Anterior cingulate cortex (tissue), 58 donors: Measurements from ENCODE around the gene MED9.
"Not testable (repeated sequence)": the region's sequence is repeated elsewhere in the genome, so short reads cannot be mapped to it uniquely, and the experiment has no call there.

ENCODE experiments used
- DNase-seq, 58 donors: peaks; one replicate each; lab custom pipeline; 2025; lab: John Stamatoyannopoulos, UW

Gene MED9

DNA sequence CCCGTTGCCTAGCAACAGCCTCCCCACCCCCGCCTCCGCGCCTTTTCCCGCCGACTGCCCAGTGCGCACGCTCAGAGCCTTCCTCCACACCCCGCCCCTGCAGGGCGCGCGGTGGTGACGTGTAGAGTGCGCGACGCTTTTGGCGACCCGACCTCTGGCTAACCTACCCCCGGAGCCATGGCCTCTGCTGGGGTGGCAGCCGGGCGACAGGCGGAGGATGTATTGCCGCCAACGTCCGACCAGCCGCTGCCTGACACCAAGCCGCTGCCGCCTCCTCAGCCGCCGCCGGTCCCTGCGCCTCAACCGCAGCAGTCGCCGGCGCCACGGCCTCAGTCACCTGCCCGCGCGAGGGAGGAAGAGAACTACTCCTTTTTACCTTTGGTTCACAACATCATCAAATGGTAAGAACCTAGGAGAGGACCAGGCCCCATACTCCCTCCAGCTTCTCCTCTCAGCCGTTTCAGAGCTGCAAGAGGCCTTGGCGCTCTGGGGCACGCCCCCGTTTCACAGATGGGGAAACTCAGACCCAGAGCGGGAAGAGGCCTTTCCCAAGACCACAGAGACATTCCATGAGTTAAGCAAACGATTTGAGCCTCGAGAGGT, at the start of gene MED9:
MED9 (plus strand) TSS at position 136 of the 603 bp plus-strand sequence; CDS start at position 178, 42 bp downstream.
- DNase-seq, result peak in 57 of 58 donors; percentile 50 to 91 (median 86)

DNA sequence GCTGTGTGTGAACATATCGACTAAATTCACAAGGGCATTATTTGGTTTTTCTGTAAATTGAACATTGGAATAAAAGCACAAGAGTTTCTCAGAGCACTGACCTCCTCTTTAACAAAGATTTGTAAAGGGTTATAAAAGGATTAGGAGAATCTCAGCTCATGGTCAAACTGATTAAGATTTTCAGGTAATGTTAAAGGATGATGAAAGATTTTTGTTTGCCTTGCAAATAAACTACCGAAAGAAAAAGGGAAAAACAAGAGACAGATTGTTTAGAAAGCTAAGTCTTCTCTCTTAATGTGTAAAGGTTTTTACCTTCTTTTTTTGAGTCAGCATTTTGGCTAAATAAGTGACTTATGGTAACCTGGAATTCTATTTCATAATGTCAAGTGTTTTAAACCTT, 47.6 kb upstream of the MED9 start:
- no peak for DNase-seq

DNA sequence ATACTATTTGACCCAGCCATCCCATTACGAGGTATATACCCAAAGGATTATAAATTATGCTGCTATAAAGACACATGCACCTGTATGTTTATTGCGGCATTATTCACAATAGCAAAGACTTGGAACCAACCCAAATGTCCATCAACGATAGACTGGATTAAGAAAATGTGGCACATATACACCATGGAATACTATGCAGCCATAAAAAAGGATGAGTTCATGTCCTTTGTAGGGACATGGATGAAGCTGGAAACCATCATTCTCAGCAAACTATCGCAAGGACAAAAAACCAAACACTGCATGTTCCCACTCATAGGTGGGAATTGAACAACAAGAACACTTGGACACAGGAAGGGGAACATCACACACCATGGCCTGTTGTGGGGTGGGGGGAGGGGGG, 45.9 kb upstream of the MED9 start:
- not testable (repeated sequence) for DNase-seq

- DNase-seq, result no peak
Measured at GRCh38 chr17:17431605-17432004, 45.2 kb upstream of the MED9 start.

GRCh38 chr17:17433000-17433703, 43.6 kb upstream of the MED9 start:
- no peak for DNase-seq

DNA sequence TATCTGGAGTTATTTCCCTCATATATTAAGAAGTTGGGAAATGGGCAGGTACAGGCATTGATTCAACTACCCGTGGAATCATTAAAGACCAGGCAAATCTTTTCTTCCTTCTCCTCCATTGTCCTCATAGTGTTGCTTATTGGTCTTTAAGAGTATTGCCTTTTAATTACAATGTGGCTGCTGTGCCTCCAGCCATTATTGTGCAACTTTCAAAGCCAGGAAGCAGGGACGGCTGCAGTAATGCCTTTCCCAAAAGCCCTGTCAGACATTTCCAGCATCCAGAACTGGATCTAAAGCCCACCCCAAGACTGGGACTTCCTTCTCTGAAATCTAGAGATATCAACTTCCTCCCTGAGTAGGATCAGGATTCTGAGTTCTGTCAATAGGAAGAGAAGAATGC, 42.3 kb upstream of the MED9 start:
- DNase-seq, result no peak

- no peak for DNase-seq
Measured at GRCh38 chr17:17435323-17435722, 41.5 kb upstream of the MED9 start.

DNA sequence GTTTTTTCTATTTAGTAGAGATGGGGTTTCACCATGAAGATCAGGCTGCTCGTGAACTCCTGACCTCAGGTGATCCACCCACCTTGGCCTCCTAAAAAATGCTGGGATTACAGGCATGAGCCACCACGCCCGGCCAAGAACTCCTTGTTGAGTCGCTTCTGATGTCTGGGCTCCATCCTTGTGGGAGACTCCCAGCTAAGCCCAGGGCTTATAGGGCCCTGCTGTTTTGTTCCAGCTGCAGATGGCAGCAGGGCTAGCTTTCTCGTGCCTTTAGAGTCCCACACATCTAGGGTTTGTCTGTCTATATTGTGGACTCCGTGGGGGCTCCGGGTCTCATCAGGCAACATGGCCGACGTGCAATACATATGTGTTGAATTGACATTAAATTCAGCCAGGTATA, 39.3 kb upstream of the MED9 start:
- no peak for DNase-seq

DNA sequence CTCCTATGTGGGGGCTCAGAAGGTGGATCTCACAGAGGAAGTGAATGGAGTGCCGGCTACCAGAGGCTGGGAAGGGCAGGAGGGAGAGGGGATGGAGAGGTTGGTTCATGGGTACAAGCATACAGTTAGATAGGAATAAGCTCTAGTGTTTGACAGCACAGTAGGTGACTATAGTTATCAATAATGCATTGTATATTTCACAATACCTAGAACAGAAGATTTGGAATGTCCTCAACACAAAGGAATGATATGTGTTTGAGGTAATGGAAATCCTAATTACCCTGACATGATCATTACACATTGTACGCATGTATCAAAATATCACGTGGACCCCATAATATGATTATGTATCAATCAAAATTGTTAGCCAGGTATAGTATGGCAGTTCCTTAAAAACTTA, 38.9 kb upstream of the MED9 start:
- no peak for DNase-seq

GRCh38 chr17:17440010-17440843, 36.6 kb upstream of the MED9 start:
- DNase-seq, result peak in 50 of 58 donors; percentile 16 to 90 (median 64)

- no peak for DNase-seq
Measured at GRCh38 chr17:17440938-17441675, 35.7 kb upstream of the MED9 start.

DNA sequence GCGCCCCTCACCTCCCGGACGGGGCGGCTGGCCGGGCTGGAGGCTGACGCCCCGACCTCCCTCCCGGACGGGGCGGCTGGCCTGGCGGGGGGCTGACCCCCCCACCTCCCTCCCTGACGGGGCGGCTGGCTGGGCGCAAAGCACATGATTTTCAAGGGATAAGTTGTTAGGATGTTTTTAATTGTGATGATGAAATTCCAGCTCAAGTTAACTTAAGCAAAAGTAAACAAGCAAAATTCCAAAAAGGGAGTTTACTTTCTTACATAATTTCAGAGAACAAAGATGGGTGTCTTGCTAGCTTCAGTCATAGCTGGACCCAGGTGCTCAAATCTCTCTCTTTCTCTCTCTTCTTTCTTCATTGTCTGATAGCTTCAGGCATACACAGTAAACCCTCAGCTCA, 33.6 kb upstream of the MED9 start:
- DNase-seq, result no peak

DNA sequence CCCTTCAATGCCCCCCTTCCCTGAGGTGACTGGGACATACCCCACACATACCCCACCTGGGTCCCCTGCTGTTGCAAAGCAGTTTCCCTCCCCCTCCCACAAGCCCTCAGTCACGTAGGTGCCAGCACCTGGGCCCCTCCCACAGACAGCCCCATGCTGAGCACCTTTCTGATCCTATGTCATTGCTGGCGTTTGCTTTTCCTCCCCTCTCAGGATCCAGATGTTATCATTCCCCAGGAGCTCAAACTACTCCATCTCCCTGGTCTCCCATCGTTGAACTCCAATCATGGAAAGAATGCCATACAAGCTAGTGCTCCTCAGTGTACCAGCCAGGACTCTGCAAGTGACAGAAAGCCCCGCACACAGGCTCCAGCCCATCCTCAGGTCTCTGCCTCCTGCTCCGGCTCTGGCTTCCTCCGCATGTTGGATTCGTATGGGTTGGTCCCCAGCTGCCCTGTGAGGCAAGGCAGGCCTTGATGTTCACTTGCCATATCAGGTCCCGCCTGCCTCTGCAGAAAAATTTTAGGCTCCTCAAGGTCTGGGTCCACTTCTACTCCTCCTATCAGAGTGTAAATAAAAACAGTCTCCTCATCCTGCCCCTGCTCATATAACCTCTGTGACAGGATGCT, 31.4 kb upstream of the MED9 start:
- DNase-seq, result no peak

DNA sequence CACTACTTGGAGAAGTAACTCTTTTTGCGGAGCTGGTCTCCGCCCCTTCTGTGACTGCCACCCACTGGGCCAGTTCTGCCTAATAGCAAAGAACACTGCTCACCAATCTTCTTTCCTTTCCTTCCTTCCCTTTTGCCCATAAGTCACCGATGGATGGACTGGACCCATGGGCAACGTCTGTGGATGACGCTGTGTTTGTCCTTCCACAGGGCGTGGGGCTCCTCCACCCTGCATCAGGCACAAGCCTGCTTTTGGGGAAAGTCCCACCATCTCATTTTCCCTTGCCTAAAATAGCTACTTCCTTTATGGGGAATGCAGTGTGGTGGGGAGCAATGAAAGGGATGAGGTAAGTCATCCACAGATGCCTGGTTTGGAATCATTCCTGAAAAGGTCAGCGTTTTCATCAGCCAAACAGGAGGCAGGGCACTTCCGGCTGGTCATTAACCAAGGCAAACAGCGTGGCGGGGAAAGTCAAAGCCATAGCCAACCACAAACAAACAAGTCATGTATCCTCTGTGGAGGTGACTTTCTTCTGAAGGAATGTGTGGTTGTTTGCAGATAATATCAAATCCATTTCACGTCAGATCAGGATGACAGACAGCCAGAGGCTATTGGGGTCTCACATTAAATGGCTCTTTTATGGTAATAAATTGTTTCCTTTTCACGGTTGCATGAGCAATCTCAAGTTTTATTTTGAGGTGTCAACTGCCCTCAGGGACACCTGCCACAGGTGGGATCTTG, 30.7 kb upstream of the MED9 start:
- no peak for DNase-seq

GRCh38 chr17:17446666-17447155, 30.1 kb upstream of the MED9 start:
- DNase-seq, result no peak

DNA sequence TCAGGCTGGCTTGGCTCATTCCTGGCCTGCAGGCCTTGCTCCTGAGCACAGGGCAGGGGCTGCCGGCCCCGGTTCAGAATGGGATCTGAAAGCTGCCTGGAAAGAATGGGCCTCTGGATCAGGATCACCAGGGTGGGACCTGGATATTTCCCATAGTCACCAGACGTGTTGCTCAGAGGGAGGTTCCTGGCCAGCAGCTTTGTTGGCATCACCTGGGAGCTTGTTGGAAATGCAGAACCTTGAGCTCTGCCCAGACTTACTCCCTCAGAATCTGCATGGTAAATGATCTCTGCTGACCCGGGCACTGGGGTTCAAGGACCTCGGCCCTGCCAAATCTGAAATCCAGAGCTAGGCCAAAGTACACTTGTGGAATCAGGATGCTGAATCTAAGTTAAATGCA, 29.5 kb upstream of the MED9 start:
- DNase-seq, result no peak

DNA sequence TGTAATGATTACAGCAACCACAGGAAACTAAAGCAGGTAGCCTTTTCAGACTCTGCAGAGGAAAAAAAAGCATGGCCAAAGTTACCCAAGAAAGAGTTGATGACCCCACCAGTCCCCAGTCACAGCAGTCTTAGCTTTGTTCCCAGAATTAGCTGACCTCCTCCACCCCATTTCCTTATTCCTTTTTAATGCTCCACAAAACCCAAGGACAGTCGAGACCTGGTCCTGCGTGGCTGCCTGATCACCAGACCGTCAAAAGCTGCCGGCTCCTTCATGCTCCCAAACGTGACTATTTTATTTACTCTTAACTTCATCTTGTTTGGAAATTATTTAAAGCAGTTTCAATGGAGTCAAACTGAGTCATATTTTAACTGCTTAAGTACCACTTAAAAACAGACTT, 28.7 kb upstream of the MED9 start:
- no peak for DNase-seq

- DNase-seq, result no peak
Measured at GRCh38 chr17:17448723-17449122, 28.1 kb upstream of the MED9 start.

DNA sequence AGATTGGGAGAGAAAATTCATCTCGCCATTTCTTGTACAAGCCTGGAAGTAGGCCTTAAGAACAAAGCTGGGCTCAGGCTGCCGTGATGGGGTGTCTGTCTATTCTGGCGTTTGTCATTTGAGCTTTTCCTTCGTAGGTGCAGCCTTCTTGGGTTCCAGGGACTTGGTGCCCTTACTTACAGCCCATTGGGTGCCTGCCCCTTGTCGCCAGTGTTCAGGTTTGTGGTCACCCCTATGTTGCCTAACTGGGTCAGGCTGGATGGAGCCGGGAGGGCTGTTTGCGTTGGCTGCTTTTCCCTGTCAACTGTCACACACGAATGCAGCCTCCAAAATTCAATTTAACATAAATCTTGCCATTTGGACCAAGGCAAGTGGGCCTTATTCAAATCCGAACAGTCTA, 23.7 kb upstream of the MED9 start:
- no peak for DNase-seq
